Hepatocyte (in vitro differentiated cells): ENCODE data around the gene AP2A2. TPM values are rescaled to one million over a fixed set of nuclear protein-coding genes. Genes with fewer than 3 reads are reported as not detected.
A peak's percentile ranks its signal among the peaks of the same experiment; 100 is the strongest.

ENCODE experiments used
- DNase-seq: peaks from one replicate; pipeline ENCODE4 v3.0.0-alpha.2; 2016; ENCODE audit warnings: low spot score
- H2AFZ ChIP-seq: fragments of 200-600 bp; sonication (generic); 2 replicates; pipeline ENCODE4 v1.6.0; 2016; ENCODE audit warnings: antibody characterized with exemption, mild to moderate bottlenecking
- H3K27ac ChIP-seq: fragments of 200-600 bp; sonication (generic); 2 replicates; pipeline ENCODE4 v1.5.1; 2016; ENCODE audit warnings: mild to moderate bottlenecking
- H3K27me3 ChIP-seq: fragments of 200-600 bp; sonication (generic); 2 replicates; pipeline ENCODE4 v1.6.1; 2016
- H3K36me3 ChIP-seq: fragments of 200-600 bp; sonication (generic); replicated peaks from 2 replicates; pipeline ENCODE4 v1.5.1; 2016; ENCODE audit warnings: low read depth; ENCODE audit not compliant: insufficient read depth
- H3K4me1 ChIP-seq: fragments of 200-600 bp; sonication (generic); 2 replicates; pipeline ENCODE4 v1.5.1; 2016; ENCODE audit warnings: mild to moderate bottlenecking, moderate library complexity; ENCODE audit not compliant: insufficient read depth
- H3K4me2 ChIP-seq: fragments of 200-600 bp; sonication (generic); 2 replicates; pipeline ENCODE4 v1.6.0; 2016
- H3K4me3 ChIP-seq: fragments of 200-600 bp; sonication (generic); 2 replicates; pipeline ENCODE4 v1.5.1; 2016; ENCODE audit warnings: mild to moderate bottlenecking
- H3K79me2 ChIP-seq: fragments of 200-600 bp; sonication (generic); 2 replicates; pipeline ENCODE4 v1.6.0; 2017; ENCODE audit warnings: mild to moderate bottlenecking
- H3K9me2 ChIP-seq: fragments of 200-600 bp; sonication (generic); replicated peaks from 2 replicates; pipeline ENCODE4 v1.6.0; 2017; ENCODE audit warnings: mild to moderate bottlenecking; ENCODE audit not compliant: insufficient read depth
- H3K9me3 ChIP-seq: fragments of 200-600 bp; sonication (generic); 2 replicates; pipeline ENCODE4 v1.5.1; 2016; ENCODE audit warnings: low read depth, mild to moderate bottlenecking
- H4K20me1 ChIP-seq: fragments of 200-600 bp; sonication (generic); 2 replicates; pipeline ENCODE4 v1.6.0; 2016; ENCODE audit warnings: mild to moderate bottlenecking; ENCODE audit not compliant: insufficient read depth, poor library complexity, severe bottlenecking
- CTCF ChIP-seq: fragments of 200-600 bp; sonication (generic); IDR thresholded peaks from 2 replicates; pipeline ENCODE4 v1.5.1; 2016; ENCODE audit warnings: antibody characterized with exemption, mild to moderate bottlenecking; ENCODE audit not compliant: poor library complexity
- EZH2 ChIP-seq: fragments of 200-600 bp; sonication (generic); IDR thresholded peaks from 2 replicates; pipeline ENCODE4 v1.6.1; 2016; ENCODE audit warnings: antibody characterized with exemption, mild to moderate bottlenecking, borderline replicate concordance
- EZH2phosphoT487 ChIP-seq: fragments of 200-600 bp; sonication (generic); IDR thresholded peaks from one replicate; pipeline ENCODE4 v1.6.1; 2018; ENCODE audit warnings: antibody characterized with exemption, mild to moderate bottlenecking, low read depth, moderate library complexity; ENCODE audit not compliant: unreplicated experiment, severe bottlenecking
- WGBS: methylation state at CpG from one replicate; pipeline ENCODE4 v1.1.6; 2016; ENCODE audit warnings: low lambda C conversion rate; ENCODE audit errors: missing lambda C conversion rate; 5-methylcytosine and 5-hydroxymethylcytosine counted together
- polyA plus RNA-seq: library from polyadenylated mRNA; unstranded; fragments of >200 nt; fragmentation: Nextera tagmentation; extraction: Ambion mirVana; gene quantifications from 2 replicates; pipeline ENCODE4 v1.2.1, GENCODE V29; 2016
- total RNA-seq: library from RNA; depleted of rRNA; stranded (reverse); fragments of >200 nt; gene quantifications from 2 replicates; pipeline ENCODE4 v1.2.3, GENCODE V29; 2014

Gene AP2A2
- total and polyA plus RNA-seq, 2 experiments from 2014 or later = 49.7 to 68.0 TPM

GRCh38 chr11:933142-933851 is 7.6 kb downstream of the AP2A2 start:
- no peaks in the 10 kb centered on the region for H3K9me2 ChIP-seq
- no peaks in the 10 kb centered on the region for H3K27me3 ChIP-seq
- TF ChIP-seq CTCF (no peak), EZH2 (no peak), EZH2phosphoT487 (no peak)
- no peak overlapping the region for H2AFZ ChIP-seq
- no peaks in the 10 kb centered on the region for H3K36me3 ChIP-seq
- no peaks in the 10 kb centered on the region for H3K9me3 ChIP-seq
- H3K27ac ChIP-seq = peak overlapping the region; percentile 14
- H3K79me2 ChIP-seq = peaks cover 98% of the 10 kb centered on the region
- H4K20me1 ChIP-seq = peaks cover 75% of the 10 kb centered on the region
- H3K4me1 ChIP-seq = peaks cover 32% of the 10 kb centered on the region
- H3K4me2 ChIP-seq = no peak overlapping the region
- H3K4me3 ChIP-seq = no peak overlapping the region
- no peak for DNase-seq
- 74% methylated on average over 14 of the region's 14 CpGs for WGBS

DNA sequence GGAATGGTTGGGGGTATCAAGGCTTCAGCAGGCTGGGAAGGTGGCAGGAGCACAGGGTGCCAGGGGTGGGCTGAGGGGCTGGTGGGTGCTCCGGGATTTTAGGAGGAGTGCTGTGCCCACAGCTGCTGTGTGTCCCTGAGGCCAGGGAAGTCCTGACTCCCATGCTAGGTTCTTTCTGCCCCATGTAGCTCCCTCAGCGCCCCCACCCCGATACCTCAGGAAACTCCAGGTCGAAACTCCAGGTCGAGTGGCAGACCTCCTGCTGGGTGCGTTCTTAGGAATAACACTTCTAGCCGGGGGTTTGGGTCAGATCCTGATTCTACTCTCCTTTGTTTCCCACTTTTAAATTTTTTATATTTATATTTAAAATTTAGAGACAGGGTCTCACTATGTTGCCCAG is 8.3 kb downstream of the AP2A2 start:
- TF ChIP-seq CTCF (no peak), EZH2phosphoT487 (no peak), EZH2 (no peak)
- Histone ChIP-seq H3K27me3 (no peaks in the 10 kb centered on the region), H4K20me1 (peaks cover 69% of the 10 kb centered on the region), H3K4me1 (peaks cover 29% of the 10 kb centered on the region), H3K4me2 (no peak overlapping the region), H3K36me3 (no peaks in the 10 kb centered on the region), H2AFZ (no peak overlapping the region), H3K9me3 (no peaks in the 10 kb centered on the region), H3K27ac (peak overlapping the region; percentile 14), H3K79me2 (peaks cover 98% of the 10 kb centered on the region), H3K4me3 (no peak overlapping the region), H3K9me2 (no peaks in the 10 kb centered on the region)
- no peak for DNase-seq
- 69% methylated on average over 7 of the region's 7 CpGs for WGBS

GRCh38 chr11:934527-934926 is 8.9 kb downstream of the AP2A2 start:
- Histone ChIP-seq H3K4me1 (peaks cover 27% of the 10 kb centered on the region), H3K9me2 (no peaks in the 10 kb centered on the region), H3K79me2 (peaks cover 98% of the 10 kb centered on the region), H3K4me3 (no peak overlapping the region), H3K4me2 (peak overlapping the region; percentile 1), H3K27me3 (no peaks in the 10 kb centered on the region), H3K9me3 (no peaks in the 10 kb centered on the region), H2AFZ (no peak overlapping the region), H3K27ac (peak overlapping the region; percentile 14), H4K20me1 (peaks cover 63% of the 10 kb centered on the region), H3K36me3 (no peaks in the 10 kb centered on the region)
- no peak for TF ChIP-seq EZH2phosphoT487
- TF ChIP-seq CTCF = no peak
- TF ChIP-seq EZH2 = no peak
- 58% methylated on average over 5 of the region's 6 CpGs for WGBS
- no peak for DNase-seq
